Kidney (tissue), 14 donors: ENCODE data around the gene PRXL2B. TPM values are rescaled to one million over a fixed set of nuclear protein-coding genes. Genes with fewer than 3 reads are reported as not detected.
"Not testable (repeated sequence)": the region's sequence is repeated elsewhere in the genome, so short reads cannot be mapped to it uniquely, and the experiment has no call there.

Experiments used
- DNase-seq, 5 donors: peaks; one replicate each; pipeline ENCODE4 v3.0.0-alpha.2; 2013 to 2020
- FAIRE-seq: peaks from 2 replicates; lab custom pipeline; 2012; peaks lifted over from hg19 to GRCh38; lab: Jason Lieb, UNC
- H3K27ac ChIP-seq, 2 donors: one replicate each; pipeline ENCODE4 v1.7.0; 2013; ENCODE audit warnings: low read depth in 2 of 2, low read length in 2 of 2, inconsistent platforms in 1 of 2
- H3K27me3 ChIP-seq: one replicate; pipeline ENCODE4 v1.7.1; 2013; ENCODE audit warnings: low read length, inconsistent platforms; ENCODE audit not compliant: control insufficient read depth, insufficient read depth
- H3K36me3 ChIP-seq, 3 donors: one replicate each; pipeline versions ENCODE4 v1.7.0 to v1.7.1; 2013; ENCODE audit warnings: low read length in 3 of 3, control low read depth in 1 of 3, inconsistent platforms in 1 of 3; ENCODE audit not compliant: insufficient read depth in 3 of 3, control insufficient read depth in 2 of 3
- H3K4me1 ChIP-seq, 3 donors: one replicate each; pipeline versions ENCODE4 v1.7.0 to v1.7.1; 2013; ENCODE audit warnings: low read length in 3 of 3, inconsistent platforms in 1 of 3, low read depth in 1 of 3; ENCODE audit not compliant: control insufficient read depth in 2 of 3, insufficient read depth in 2 of 3
- H3K4me3 ChIP-seq, 3 donors: one replicate each; pipeline versions ENCODE4 v1.7.0 to v1.8.1; 2013; ENCODE audit warnings: low read length in 3 of 3, control low read depth in 1 of 3, inconsistent platforms in 1 of 3
- H3K9ac ChIP-seq, 3 donors: one replicate each; pipeline versions ENCODE4 v1.7.0 to v1.7.1; 2013; ENCODE audit warnings: low read length in 3 of 3, control low read depth in 1 of 3, inconsistent platforms in 1 of 3
- H3K9me3 ChIP-seq, 3 donors: one replicate each; pipeline versions ENCODE4 v1.7.0 to v1.7.1; 2013; ENCODE audit warnings: low read length in 3 of 3, control low read depth in 1 of 3, inconsistent platforms in 1 of 3; ENCODE audit not compliant: control insufficient read depth in 2 of 3, insufficient read depth in 1 of 3
- CTCF ChIP-seq: IDR thresholded peaks from 3 replicates; pipeline ENCODE4 v1.5.1; 2012; ENCODE audit warnings: mild to moderate bottlenecking, moderate library complexity, borderline replicate concordance; ENCODE audit not compliant: insufficient read depth; ENCODE audit errors: extremely low read depth
- intact Hi-C: fragments of 100-400 bp; cut with DNase I; formaldehyde crosslinking; loops from one replicate; pipeline ENCODE4 v1.11.1; 2022
- polyA plus RNA-seq: library from polyadenylated mRNA; stranded (reverse); fragments of 350-450 nt; fragmentation: Illumina TruSeq; extraction: RNeasy Lipid Tissue Mini Kit (QIAGEN cat#74804); gene quantifications from one replicate; pipeline ENCODE4 v1.2.3, GENCODE V29; 2014; ENCODE audit warnings: low read depth, low replicate concordance; ENCODE audit not compliant: insufficient read depth
- total RNA-seq: library from RNA; stranded (reverse); fragmentation: NEBNext Ultra II Directional; extraction: Animal tissue kit (Norgen Biotek cat#: 25700); gene quantifications from one replicate; pipeline ENCODE4 v1.2.1, GENCODE V29; 2021
- donor health status: control.
- donor health status: control.
- donor health status: control.
- donor health status: control.
- donor health status: control.
- donor health status: DM: yes; HTN: yes; CAD: no.
- donor health status: Normal renal cell carcinoma (clear cell type).

Gene PRXL2B
- total and polyA plus RNA-seq, 2 donors from 2014 or later = 25.6 to 39.5 TPM

- Histone ChIP-seq H3K36me3 (no peaks in the 10 kb centered on the region), H3K27ac (no peak overlapping the region), H3K27me3 (no peaks in the 10 kb centered on the region), H3K9me3 (peaks cover 0 to 5% (median 0%) of the 10 kb centered on the region in 3 donors), H3K9ac (no peak overlapping the region), H3K4me1 (peaks cover 0 to 17% (median 10%) of the 10 kb centered on the region in 3 donors), H3K4me3 (no peak overlapping the region)
- intact Hi-C loops = no loop called here
- DNase-seq = no peak
- no peak for FAIRE-seq
- no peak for TF ChIP-seq CTCF
Measured at GRCh38 chr1:2574350-2574749, 12.2 kb upstream of the PRXL2B start.

- Histone ChIP-seq H3K27me3 (no peaks in the 10 kb centered on the region), H3K9ac (no peak overlapping the region), H3K4me3 (no peak overlapping the region), H3K36me3 (no peaks in the 10 kb centered on the region), H3K4me1 (peaks cover 0 to 17% (median 10%) of the 10 kb centered on the region in 3 donors), H3K9me3 (peaks cover 0 to 5% (median 0%) of the 10 kb centered on the region in 3 donors), H3K27ac (peak overlapping the region; percentile 14 to 51)
- no peak for FAIRE-seq
- peak in 4 of 5 donors; percentile 35 to 90 (median 44) for DNase-seq
- no peak for TF ChIP-seq CTCF
- intact Hi-C loops = no loop called here
Measured at GRCh38 chr1:2575801-2576663, 10.5 kb upstream of the PRXL2B start.

GRCh38 chr1:2577565-2578075 lies 9.0 kb upstream of the PRXL2B start:
- FAIRE-seq, intact Hi-C loops, H3K27me3 ChIP-seq, H3K36me3 ChIP-seq, H3K9me3 ChIP-seq, H3K4me3 ChIP-seq: not testable (repeated sequence)
- H3K9ac ChIP-seq = peak overlapping the region in 1 of 3 donors; percentile 51
- peak in 1 of 5 donors; percentile 76 for DNase-seq
- H3K27ac ChIP-seq = peak overlapping the region; percentile 82 to 85
- peaks cover 0 to 17% (median 10%) of the 10 kb centered on the region in 3 donors for H3K4me1 ChIP-seq

- H3K4me3 ChIP-seq = no peak overlapping the region
- peak overlapping the region in 1 of 3 donors; percentile 44 for H3K9ac ChIP-seq
- H3K36me3 ChIP-seq = no peaks in the 10 kb centered on the region
- H3K4me1 ChIP-seq = peaks cover 0 to 21% (median 14%) of the 10 kb centered on the region in 3 donors
- DNase-seq (no peak), FAIRE-seq (no peak)
- intact Hi-C loops = no loop called here
- no peaks in the 10 kb centered on the region for H3K27me3 ChIP-seq
- H3K9me3 ChIP-seq = no peaks in the 10 kb centered on the region
- TF ChIP-seq CTCF = no peak
- peak overlapping the region; percentile 82 to 85 for H3K27ac ChIP-seq
Measured at GRCh38 chr1:2578758-2579118, 7.8 kb upstream of the PRXL2B start.
